Activated T-cell treated with anti-CD3 and anti-CD28 coated beads, Interleukin-2, amount 50 U/mL, for 48 hours (primary cell): ENCODE results near the gene ATP6V0B.

Experiments
- DNase-seq, 2 experiments: peaks; one replicate each; pipeline ENCODE4 v3.0.0-alpha.2; 2020

ATP6V0B gene

GRCh38 chr1:43946236-43947060, 28.3 kb upstream of the ATP6V0B start, which contains the start of gene IPO13:
Gene IPO13 (plus strand): TSS chr1:43946950. CDS start chr1:43947601, 651 bp downstream.
- DNase-seq = peak; percentile 96 to 98

GRCh38 chr1:43947061-43947873, 27.5 kb upstream of the ATP6V0B start:
- no peak for DNase-seq

- no peak for DNase-seq
Observed at GRCh38 chr1:43947874-43948437, 26.8 kb upstream of the ATP6V0B start.

- DNase-seq = no peak
Observed at GRCh38 chr1:43949678-43950077, 25.1 kb upstream of the ATP6V0B start.

- no peak for DNase-seq
Observed at GRCh38 chr1:43951021-43951985, 23.5 kb upstream of the ATP6V0B start.

- DNase-seq = no peak
Observed at GRCh38 chr1:43952731-43953346, 21.9 kb upstream of the ATP6V0B start.

GRCh38 chr1:43953361-43953760, 21.4 kb upstream of the ATP6V0B start:
- no peak for DNase-seq

GRCh38 chr1:43954036-43954435, 20.7 kb upstream of the ATP6V0B start:
- DNase-seq = no peak

GRCh38 chr1:43956234-43956633, 18.5 kb upstream of the ATP6V0B start:
- no peak for DNase-seq

GRCh38 chr1:43957407-43958040, 17.2 kb upstream of the ATP6V0B start:
- DNase-seq = no peak

- DNase-seq = no peak
Observed at GRCh38 chr1:43958351-43959255, 16.2 kb upstream of the ATP6V0B start.

GRCh38 chr1:43960798-43961197, 14.0 kb upstream of the ATP6V0B start:
- DNase-seq = no peak

GRCh38 chr1:43961692-43962091, 13.1 kb upstream of the ATP6V0B start:
- DNase-seq = no peak

GRCh38 chr1:43962324-43962723, 12.4 kb upstream of the ATP6V0B start:
- no peak for DNase-seq

- DNase-seq = no peak
Observed at GRCh38 chr1:43963006-43963405, 11.8 kb upstream of the ATP6V0B start.

GRCh38 chr1:43963890-43964289, 10.9 kb upstream of the ATP6V0B start:
- DNase-seq = no peak

GRCh38 chr1:43965316-43965715, 9.4 kb upstream of the ATP6V0B start:
- DNase-seq = no peak

- no peak for DNase-seq
Observed at GRCh38 chr1:43968348-43968948, 6.3 kb upstream of the ATP6V0B start.

- no peak for DNase-seq
Observed at GRCh38 chr1:43969416-43969745, 5.4 kb upstream of the ATP6V0B start.
